ENCODE measurements around the gene GNB4.
A peak's percentile ranks its signal among the peaks of the same experiment; 100 is the strongest.

The GNB4 gene

DNA sequence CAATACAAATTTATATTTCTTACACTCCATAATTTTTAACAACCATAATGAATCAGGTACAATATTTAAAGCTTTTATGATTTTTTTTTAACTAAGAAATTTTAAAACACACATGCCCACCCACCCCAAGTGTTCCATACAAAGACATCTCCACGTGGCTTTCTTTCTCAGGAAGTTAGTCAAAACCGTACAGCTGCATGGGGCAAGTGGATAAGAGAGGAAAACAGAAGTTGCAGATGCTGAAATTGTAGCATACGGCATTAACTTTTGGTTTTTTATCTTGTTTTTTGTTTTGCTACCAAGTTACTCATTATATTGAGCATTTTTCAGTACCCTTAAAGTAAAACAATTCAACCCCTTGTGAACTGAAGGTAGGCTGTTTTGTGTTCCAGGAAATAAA, 14.8 kb downstream of the GNB4 start:
- no peak overlapping the region for H3K4me3 ChIP-seq (ENCODE audit: low read length)

DNA sequence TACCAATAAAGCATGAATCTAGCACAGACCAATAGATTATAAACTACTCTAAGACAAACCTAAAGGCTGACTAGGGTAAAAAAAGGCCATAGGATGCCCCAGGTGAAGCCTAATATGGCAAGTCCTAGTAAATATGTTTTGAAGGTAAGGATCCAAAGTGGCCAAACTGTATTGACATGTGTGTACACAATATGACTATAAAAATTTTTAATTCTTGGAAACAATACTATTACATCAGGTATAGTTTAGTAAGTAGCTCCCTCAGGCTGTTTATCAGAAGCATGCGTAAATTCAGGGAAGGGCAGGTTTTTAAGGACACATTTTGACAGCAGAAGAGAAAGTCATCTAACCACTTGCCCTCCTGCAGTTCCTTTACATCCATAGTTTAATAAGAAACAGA, 18.8 kb downstream of the GNB4 start:
- peaks cover 4% of the 10 kb centered on the region for H3K36me3 ChIP-seq (ENCODE audit: insufficient read depth, low read length)
- no peak overlapping the region for H3K4me3 ChIP-seq (ENCODE audit: low read length)
- H3K9me3 ChIP-seq (replicated peaks; ENCODE audit: low read length) = no peaks in the 10 kb centered on the region
- no peak overlapping the region for H3K9ac ChIP-seq (ENCODE audit: low read depth, low read length)
- H3K27me3 ChIP-seq (ENCODE audit: control insufficient read depth, insufficient read depth, low read length) = no peaks in the 10 kb centered on the region
- no peak overlapping the region for H3K4me2 ChIP-seq (ENCODE audit: low read length)
- peaks cover 12% of the 10 kb centered on the region for H3K4me1 ChIP-seq (ENCODE audit: control insufficient read depth, insufficient read depth, low read length)

More for the DNA sequence above, 14.8 kb downstream of the GNB4 start:
- H3K9me3 ChIP-seq (replicated peaks; ENCODE audit: low read length) = no peaks in the 10 kb centered on the region
- H3K4me2 ChIP-seq (ENCODE audit: low read length) = no peak overlapping the region
- H3K36me3 ChIP-seq (ENCODE audit: insufficient read depth, low read length) = peaks cover 3% of the 10 kb centered on the region
- no peak overlapping the region for H3K9ac ChIP-seq (ENCODE audit: low read depth, low read length)
- peaks cover 6% of the 10 kb centered on the region for H3K4me1 ChIP-seq (ENCODE audit: control insufficient read depth, insufficient read depth, low read length)
- H3K27me3 ChIP-seq (ENCODE audit: control insufficient read depth, insufficient read depth, low read length) = no peaks in the 10 kb centered on the region

DNA sequence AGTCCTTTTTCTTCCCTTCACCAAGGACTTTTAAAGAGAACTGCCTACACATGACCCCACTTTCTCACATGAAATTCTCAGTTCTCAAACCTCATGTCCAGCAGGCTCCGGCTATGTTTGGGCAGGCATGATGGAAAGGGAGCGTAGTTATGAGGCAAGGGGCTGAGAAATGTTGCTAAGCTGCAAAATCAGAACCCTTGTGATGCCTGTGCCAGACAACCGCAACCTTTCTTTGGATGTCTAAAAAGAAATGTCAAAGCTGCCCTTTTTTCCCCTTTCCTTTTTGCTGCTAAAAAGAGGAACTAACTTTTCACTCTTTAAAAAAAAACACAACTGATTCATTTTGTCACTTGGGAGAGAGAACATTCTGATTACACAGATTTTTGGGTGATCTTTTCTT, 19.2 kb downstream of the GNB4 start:
- peaks cover 12% of the 10 kb centered on the region for H3K4me1 ChIP-seq (ENCODE audit: control insufficient read depth, insufficient read depth, low read length)
- no peaks in the 10 kb centered on the region for H3K27me3 ChIP-seq (ENCODE audit: control insufficient read depth, insufficient read depth, low read length)
- no peak overlapping the region for H3K9ac ChIP-seq (ENCODE audit: low read depth, low read length)
- H3K36me3 ChIP-seq (ENCODE audit: insufficient read depth, low read length) = peaks cover 4% of the 10 kb centered on the region
- no peak overlapping the region for H3K4me3 ChIP-seq (ENCODE audit: low read length)
- no peak overlapping the region for H3K4me2 ChIP-seq (ENCODE audit: low read length)
- H3K9me3 ChIP-seq (replicated peaks; ENCODE audit: low read length) = no peaks in the 10 kb centered on the region

DNA sequence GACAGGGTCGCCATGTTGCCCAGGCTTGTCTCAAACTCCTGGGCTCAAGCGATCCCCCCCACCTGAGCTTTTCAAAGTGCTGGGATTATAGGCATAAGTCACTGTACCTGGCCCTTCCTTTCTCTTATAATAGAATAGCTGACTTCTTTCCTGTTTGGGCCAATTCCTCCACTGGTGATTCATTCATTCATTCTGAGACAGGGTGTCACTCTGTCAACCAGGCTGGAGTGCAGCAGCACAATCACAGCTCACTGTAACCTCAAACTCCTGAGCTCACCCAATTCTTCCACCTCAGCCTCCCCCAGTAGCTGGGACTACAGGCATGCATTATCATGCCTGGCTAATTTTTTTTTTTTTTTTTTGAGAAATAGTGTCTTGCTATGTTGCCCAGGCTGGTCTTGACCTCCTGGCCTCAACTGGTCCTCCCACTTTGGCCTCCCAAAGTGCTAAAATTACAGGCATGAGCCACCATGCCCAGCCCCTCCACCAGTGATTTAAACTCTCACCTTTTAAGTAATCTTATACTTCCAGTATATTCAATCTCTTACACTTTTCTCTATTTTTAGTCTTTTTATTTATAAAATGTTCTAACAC, 20.9 kb downstream of the GNB4 start:
- no peaks in the 10 kb centered on the region for H3K9me3 ChIP-seq (replicated peaks; ENCODE audit: low read length)
- peaks cover 12% of the 10 kb centered on the region for H3K4me1 ChIP-seq (ENCODE audit: control insufficient read depth, insufficient read depth, low read length)
- no peak overlapping the region for H3K4me3 ChIP-seq (ENCODE audit: low read length)
- H3K4me2 ChIP-seq (ENCODE audit: low read length) = no peak overlapping the region
- H3K9ac ChIP-seq (ENCODE audit: low read depth, low read length) = no peak overlapping the region
- H3K27me3 ChIP-seq (ENCODE audit: control insufficient read depth, insufficient read depth, low read length) = no peaks in the 10 kb centered on the region
- peaks cover 4% of the 10 kb centered on the region for H3K36me3 ChIP-seq (ENCODE audit: insufficient read depth, low read length)

DNA sequence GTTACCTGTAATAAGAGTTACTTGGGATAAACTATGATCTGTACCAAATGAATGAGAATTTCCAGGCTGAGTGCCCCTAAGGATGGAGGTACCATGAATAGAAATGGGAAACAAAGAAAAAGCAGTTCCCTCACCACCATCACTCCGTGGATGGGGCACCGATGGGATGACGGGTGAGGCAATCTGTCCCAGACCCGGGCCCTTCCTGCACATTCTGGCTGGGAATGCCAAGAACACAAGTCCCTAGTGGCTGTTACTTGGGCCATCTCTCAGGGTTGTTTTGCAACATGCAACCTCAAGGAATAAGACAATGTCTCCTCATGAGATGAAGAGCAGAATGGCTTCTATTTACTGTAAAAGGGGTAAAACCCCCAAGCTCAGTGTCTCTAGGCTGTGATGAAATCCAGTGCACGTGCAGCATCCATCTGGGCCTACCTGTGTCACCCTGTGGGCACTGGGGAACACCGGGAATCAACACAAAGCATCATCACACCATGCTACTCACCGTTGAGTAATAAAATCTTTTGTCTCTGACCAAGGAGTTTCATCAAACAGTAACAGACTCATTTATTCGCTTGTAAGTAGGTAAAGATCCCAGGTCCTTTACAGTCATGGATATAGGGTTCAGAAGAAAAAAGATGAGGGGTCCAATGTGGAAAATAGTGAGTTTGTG, 22.3 kb downstream of the GNB4 start:
- peaks cover 11% of the 10 kb centered on the region for H3K4me1 ChIP-seq (ENCODE audit: control insufficient read depth, insufficient read depth, low read length)
- H3K9ac ChIP-seq (ENCODE audit: low read depth, low read length) = no peak overlapping the region
- no peaks in the 10 kb centered on the region for H3K9me3 ChIP-seq (replicated peaks; ENCODE audit: low read length)
- no peaks in the 10 kb centered on the region for H3K27me3 ChIP-seq (ENCODE audit: control insufficient read depth, insufficient read depth, low read length)
- no peak overlapping the region for H3K4me3 ChIP-seq (ENCODE audit: low read length)
- H3K36me3 ChIP-seq (ENCODE audit: insufficient read depth, low read length) = peaks cover 16% of the 10 kb centered on the region
- H3K4me2 ChIP-seq (ENCODE audit: low read length) = no peak overlapping the region

DNA sequence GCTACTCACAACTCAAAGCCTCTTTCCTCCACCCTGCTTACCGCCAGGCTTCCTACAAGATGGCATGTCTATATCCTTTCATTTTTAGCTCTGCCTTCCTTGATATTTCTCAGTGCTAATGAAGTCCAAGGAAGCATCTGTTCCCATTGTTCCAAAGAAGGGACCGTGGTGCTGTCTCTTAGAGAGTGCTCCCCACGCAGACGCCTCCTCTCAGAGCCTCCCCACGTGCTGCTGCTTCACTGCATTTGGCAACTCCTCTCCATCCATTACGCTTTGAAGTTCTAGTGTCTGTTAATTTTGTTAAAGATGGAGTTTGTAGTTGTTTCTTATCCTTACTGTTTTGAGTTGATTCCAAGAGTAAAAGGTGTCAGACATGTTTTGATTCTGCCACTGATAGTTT, 26.2 kb downstream of the GNB4 start:
- H3K4me1 ChIP-seq (ENCODE audit: control insufficient read depth, insufficient read depth, low read length) = peaks cover 2% of the 10 kb centered on the region
- peaks cover 23% of the 10 kb centered on the region for H3K36me3 ChIP-seq (ENCODE audit: insufficient read depth, low read length)
- no peaks in the 10 kb centered on the region for H3K9me3 ChIP-seq (replicated peaks; ENCODE audit: low read length)
- H3K4me3 ChIP-seq (ENCODE audit: low read length) = no peak overlapping the region
- no peaks in the 10 kb centered on the region for H3K27me3 ChIP-seq (ENCODE audit: control insufficient read depth, insufficient read depth, low read length)
- H3K9ac ChIP-seq (ENCODE audit: low read depth, low read length) = no peak overlapping the region
- H3K4me2 ChIP-seq (ENCODE audit: low read length) = no peak overlapping the region

DNA sequence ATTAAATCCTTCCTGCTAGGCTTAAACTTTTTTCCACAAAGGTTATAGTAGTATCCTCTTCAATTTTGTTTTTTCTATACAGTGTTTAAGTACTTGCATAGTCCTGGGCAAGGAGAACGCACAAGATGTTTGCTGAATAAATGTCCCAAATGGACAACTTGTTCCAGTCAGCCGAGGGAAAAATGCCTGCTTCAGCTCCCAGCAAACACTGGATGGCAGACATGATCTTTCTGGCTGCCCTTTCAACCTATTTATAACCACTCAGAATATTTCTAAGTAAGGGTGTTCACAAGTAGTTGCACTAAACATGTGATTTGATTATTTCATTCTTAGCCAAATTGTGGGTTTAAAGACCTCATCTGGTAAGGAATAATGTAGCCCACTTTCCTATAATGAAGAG, 29.8 kb downstream of the GNB4 start:
- Histone ChIP-seq H3K9me3 (replicated peaks; ENCODE audit: low read length) (no peaks in the 10 kb centered on the region), H3K27me3 (ENCODE audit: control insufficient read depth, insufficient read depth, low read length) (no peaks in the 10 kb centered on the region), H3K4me2 (ENCODE audit: low read length) (no peak overlapping the region), H3K4me1 (ENCODE audit: control insufficient read depth, insufficient read depth, low read length) (peaks cover 14% of the 10 kb centered on the region), H3K4me3 (ENCODE audit: low read length) (no peak overlapping the region), H3K36me3 (ENCODE audit: insufficient read depth, low read length) (peaks cover 38% of the 10 kb centered on the region), H3K9ac (ENCODE audit: low read depth, low read length) (no peak overlapping the region)

DNA sequence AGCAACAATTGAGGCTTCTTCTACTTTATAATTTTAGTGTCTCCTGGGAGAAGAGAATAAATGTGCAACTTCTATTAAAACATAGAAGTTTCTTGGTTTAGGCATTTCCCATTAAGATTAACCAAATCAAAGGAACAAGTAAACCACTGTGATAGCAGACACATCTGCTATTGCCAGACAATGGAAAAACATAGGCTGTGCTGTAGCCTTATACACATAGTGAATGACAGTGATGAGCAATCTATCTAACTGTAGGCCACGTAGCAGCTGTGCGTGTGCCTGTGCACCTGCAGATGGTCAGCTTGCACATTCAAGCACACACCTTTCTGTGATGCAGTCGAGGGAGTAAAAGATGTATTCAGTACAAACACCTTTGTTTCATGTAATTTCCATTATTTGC, 32.7 kb downstream of the GNB4 start:
- Histone ChIP-seq H3K4me3 (ENCODE audit: low read length) (no peak overlapping the region), H3K9me3 (replicated peaks; ENCODE audit: low read length) (no peaks in the 10 kb centered on the region), H3K9ac (ENCODE audit: low read depth, low read length) (no peak overlapping the region), H3K36me3 (ENCODE audit: insufficient read depth, low read length) (peaks cover 24% of the 10 kb centered on the region), H3K4me2 (ENCODE audit: low read length) (no peak overlapping the region), H3K27me3 (ENCODE audit: control insufficient read depth, insufficient read depth, low read length) (no peaks in the 10 kb centered on the region), H3K4me1 (ENCODE audit: control insufficient read depth, insufficient read depth, low read length) (peaks cover 24% of the 10 kb centered on the region)

DNA sequence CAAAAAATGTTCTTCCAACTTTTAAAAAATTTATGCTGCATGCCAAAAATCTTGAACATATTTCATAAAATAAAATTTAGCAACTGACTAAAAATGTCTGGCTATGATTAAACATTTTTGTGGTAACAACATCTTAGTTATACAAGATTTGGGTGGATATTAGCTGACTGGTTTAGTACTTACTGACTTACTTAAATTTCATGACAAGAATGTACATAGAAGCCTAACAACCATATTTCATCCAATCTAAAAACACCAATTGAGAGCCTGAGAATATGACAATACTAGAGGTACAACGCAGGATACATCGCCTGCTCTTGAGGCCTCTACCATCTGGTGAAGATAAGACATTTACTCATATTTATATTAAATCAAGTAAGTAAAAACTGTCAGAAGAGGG, 34.6 kb downstream of the GNB4 start:
- Histone ChIP-seq H3K4me2 (ENCODE audit: low read length) (peak overlapping the region; percentile 28), H3K9ac (ENCODE audit: low read depth, low read length) (peak overlapping the region; percentile 71), H3K36me3 (ENCODE audit: insufficient read depth, low read length) (peaks cover 30% of the 10 kb centered on the region), H3K4me3 (ENCODE audit: low read length) (no peak overlapping the region), H3K27me3 (ENCODE audit: control insufficient read depth, insufficient read depth, low read length) (no peaks in the 10 kb centered on the region), H3K4me1 (ENCODE audit: control insufficient read depth, insufficient read depth, low read length) (peaks cover 24% of the 10 kb centered on the region), H3K9me3 (replicated peaks; ENCODE audit: low read length) (no peaks in the 10 kb centered on the region)

DNA sequence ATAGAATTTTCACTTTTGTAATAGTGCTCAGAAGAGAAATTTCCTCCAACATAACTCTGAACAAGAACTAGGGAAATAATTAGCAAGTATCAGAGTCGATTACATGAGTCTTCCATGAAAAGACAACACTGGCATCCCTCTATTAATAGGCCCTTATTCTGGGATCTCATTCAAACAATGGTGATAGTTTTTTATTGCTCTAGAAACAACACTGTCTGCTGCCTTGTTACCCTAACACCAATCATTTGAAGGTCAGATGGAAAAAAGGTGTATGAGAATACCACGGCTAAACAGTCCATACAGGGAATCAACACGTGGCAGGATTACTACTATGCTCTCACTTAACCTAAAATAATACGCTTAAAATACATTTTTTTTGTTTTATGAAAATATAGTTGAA, 35.9 kb downstream of the GNB4 start:
- Histone ChIP-seq H3K27me3 (ENCODE audit: control insufficient read depth, insufficient read depth, low read length) (no peaks in the 10 kb centered on the region), H3K36me3 (ENCODE audit: insufficient read depth, low read length) (peaks cover 30% of the 10 kb centered on the region), H3K4me3 (ENCODE audit: low read length) (no peak overlapping the region), H3K4me1 (ENCODE audit: control insufficient read depth, insufficient read depth, low read length) (peaks cover 24% of the 10 kb centered on the region), H3K9ac (ENCODE audit: low read depth, low read length) (no peak overlapping the region), H3K4me2 (ENCODE audit: low read length) (no peak overlapping the region), H3K9me3 (replicated peaks; ENCODE audit: low read length) (no peaks in the 10 kb centered on the region)

DNA sequence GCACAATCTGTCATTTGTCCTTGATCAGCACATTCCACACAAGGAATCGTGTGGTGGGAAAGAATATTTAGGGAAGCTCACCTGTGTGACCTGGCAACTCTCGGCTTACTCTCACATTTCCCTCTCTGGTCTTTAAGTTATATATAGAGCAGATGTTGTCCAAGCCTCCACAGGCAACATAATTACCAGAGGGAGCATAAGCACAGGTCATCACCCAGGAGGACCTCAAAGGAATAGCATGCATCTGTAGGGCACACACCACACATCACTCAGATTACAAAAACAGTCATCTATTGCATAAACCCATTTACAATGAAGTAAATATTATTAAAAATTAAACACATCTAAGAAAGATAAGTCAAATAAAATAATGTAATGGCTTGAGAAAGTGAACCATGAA, 36.5 kb downstream of the GNB4 start:
- Histone ChIP-seq H3K4me2 (ENCODE audit: low read length) (no peak overlapping the region), H3K9me3 (replicated peaks; ENCODE audit: low read length) (no peaks in the 10 kb centered on the region), H3K4me3 (ENCODE audit: low read length) (no peak overlapping the region), H3K9ac (ENCODE audit: low read depth, low read length) (no peak overlapping the region), H3K4me1 (ENCODE audit: control insufficient read depth, insufficient read depth, low read length) (peaks cover 24% of the 10 kb centered on the region), H3K36me3 (ENCODE audit: insufficient read depth, low read length) (peaks cover 30% of the 10 kb centered on the region), H3K27me3 (ENCODE audit: control insufficient read depth, insufficient read depth, low read length) (no peaks in the 10 kb centered on the region)

DNA sequence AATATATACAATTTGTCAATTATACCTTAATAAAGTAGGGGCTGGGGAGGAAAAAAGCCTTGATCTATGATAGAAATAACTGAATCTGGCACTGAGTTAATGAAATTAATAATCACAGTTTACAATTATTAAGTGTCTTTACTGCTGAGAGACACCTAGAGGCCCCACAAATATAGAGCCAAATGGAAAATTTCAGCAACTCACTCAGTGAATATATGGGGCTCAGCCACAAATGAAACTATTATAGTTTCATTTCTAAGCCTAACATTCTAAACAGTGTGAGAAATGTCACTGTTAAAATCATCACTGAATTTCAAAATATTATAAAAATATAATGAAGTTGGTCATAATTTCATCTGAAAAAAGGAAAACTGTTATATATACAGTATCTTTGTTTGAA, 40.3 kb downstream of the GNB4 start:
- no peak overlapping the region for H3K9ac ChIP-seq (ENCODE audit: low read depth, low read length)
- H3K27me3 ChIP-seq (ENCODE audit: control insufficient read depth, insufficient read depth, low read length) = no peaks in the 10 kb centered on the region
- peaks cover 6% of the 10 kb centered on the region for H3K4me1 ChIP-seq (ENCODE audit: control insufficient read depth, insufficient read depth, low read length)
- no peak overlapping the region for H3K4me3 ChIP-seq (ENCODE audit: low read length)
- H3K36me3 ChIP-seq (ENCODE audit: insufficient read depth, low read length) = peaks cover 13% of the 10 kb centered on the region
- no peak overlapping the region for H3K4me2 ChIP-seq (ENCODE audit: low read length)
- no peaks in the 10 kb centered on the region for H3K9me3 ChIP-seq (replicated peaks; ENCODE audit: low read length)

Data from skeletal muscle satellite cell (primary cell).